ENCODE measurements around the gene OR2T8. TPM values are rescaled to one million over a fixed set of nuclear protein-coding genes. Genes with fewer than 3 reads are reported as not detected.

The OR2T8 gene
- not detected for total RNA-seq
- polyA plus RNA-seq = not detected

GRCh38 chr1:247919952-247920351 is at the start of gene OR2T8:
Gene OR2T8, plus strand, starts transcription at chr1:247920252. Its CDS starts 766 bp downstream, at chr1:247921018.
- peaks cover 0 to 2% (median 0%) of the 10 kb centered on the region in 5 donors for H3K9me3 Mint-ChIP-seq
- no peaks in the 10 kb centered on the region for H3K9me3 ChIP-seq (ENCODE audit: low read length)
- no peak for DNase-seq
- H3K27me3 ChIP-seq (ENCODE audit: insufficient read depth, low read length, poor library complexity, severe bottlenecking) = no peaks in the 10 kb centered on the region
- H3K4me1 Mint-ChIP-seq = no peaks in the 10 kb centered on the region
- H3K27me3 Mint-ChIP-seq = peaks cover 0 to 4% of the 10 kb centered on the region in 2 donors
- POLR2A ChIA-PET = no interaction called here
- H3K4me3 ChIP-seq (ENCODE audit: low read length) = no peak within 1 kb of the TSS
- no peak within 1 kb of the TSS for H3K27ac ChIP-seq (ENCODE audit: low read depth, low read length)
- CTCF ChIA-PET = no interaction called here
- no peak within 1 kb of the TSS for H3K27ac Mint-ChIP-seq
- H3K36me3 Mint-ChIP-seq = no peaks in the 10 kb centered on the region
- no peaks in the 10 kb centered on the region for H3K36me3 ChIP-seq (ENCODE audit: insufficient read depth, low read length)
- no peak within 1 kb of the TSS for H3K4me3 Mint-ChIP-seq
- no peaks in the 10 kb centered on the region for H3K4me1 ChIP-seq (ENCODE audit: insufficient read depth, low read length)

GRCh38 chr1:247883346-247883745 is 36.7 kb upstream of the OR2T8 start:
- CTCF ChIA-PET = no interaction called here
- Mint-ChIP-seq H3K4me3 (no peak overlapping the region), H3K27ac (no peak overlapping the region), H3K27me3 (no peaks in the 10 kb centered on the region), H3K4me1 (no peaks in the 10 kb centered on the region), H3K9me3 (peaks cover 0 to 4% (median 0%) of the 10 kb centered on the region in 5 donors), H3K36me3 (no peaks in the 10 kb centered on the region)
- POLR2A ChIA-PET = no interaction called here
- Histone ChIP-seq H3K4me3 (ENCODE audit: low read length) (no peak overlapping the region), H3K27me3 (ENCODE audit: insufficient read depth, low read length, poor library complexity, severe bottlenecking) (no peaks in the 10 kb centered on the region), H3K4me1 (ENCODE audit: insufficient read depth, low read length) (no peaks in the 10 kb centered on the region), H3K36me3 (ENCODE audit: insufficient read depth, low read length) (no peaks in the 10 kb centered on the region), H3K27ac (ENCODE audit: low read depth, low read length) (no peak overlapping the region), H3K9me3 (ENCODE audit: low read length) (no peaks in the 10 kb centered on the region)
- DNase-seq = no peak

GRCh38 chr1:247884797-247885413 is 35.1 kb upstream of the OR2T8 start:
- Histone ChIP-seq H3K4me1 (ENCODE audit: insufficient read depth, low read length) (no peaks in the 10 kb centered on the region), H3K4me3 (ENCODE audit: low read length) (no peak overlapping the region), H3K27me3 (ENCODE audit: insufficient read depth, low read length, poor library complexity, severe bottlenecking) (no peaks in the 10 kb centered on the region), H3K9me3 (ENCODE audit: low read length) (no peaks in the 10 kb centered on the region), H3K36me3 (ENCODE audit: insufficient read depth, low read length) (no peaks in the 10 kb centered on the region), H3K27ac (ENCODE audit: low read depth, low read length) (no peak overlapping the region)
- no peak overlapping the region for H3K4me3 Mint-ChIP-seq
- ChIA-PET POLR2A (no interaction called here), CTCF (no interaction called here)
- no peak overlapping the region for H3K27ac Mint-ChIP-seq
- no peak for DNase-seq
- no peaks in the 10 kb centered on the region for H3K27me3 Mint-ChIP-seq
- no peaks in the 10 kb centered on the region for H3K4me1 Mint-ChIP-seq
- H3K36me3 Mint-ChIP-seq = no peaks in the 10 kb centered on the region
- H3K9me3 Mint-ChIP-seq = peaks cover 0 to 2% (median 0%) of the 10 kb centered on the region in 5 donors

- Histone ChIP-seq H3K4me3 (ENCODE audit: low read length) (no peak within 1 kb of the TSS), H3K27me3 (ENCODE audit: insufficient read depth, low read length, poor library complexity, severe bottlenecking) (no peaks in the 10 kb centered on the region), H3K27ac (ENCODE audit: low read depth, low read length) (no peak within 1 kb of the TSS), H3K36me3 (ENCODE audit: insufficient read depth, low read length) (no peaks in the 10 kb centered on the region), H3K4me1 (ENCODE audit: insufficient read depth, low read length) (no peaks in the 10 kb centered on the region), H3K9me3 (ENCODE audit: low read length) (no peaks in the 10 kb centered on the region)
- ChIA-PET CTCF (no interaction called here), POLR2A (no interaction called here)
- Mint-ChIP-seq H3K9me3 (peaks cover 0 to 11% (median 2%) of the 10 kb centered on the region in 5 donors), H3K4me3 (no peak within 1 kb of the TSS), H3K27ac (no peak within 1 kb of the TSS), H3K4me1 (no peaks in the 10 kb centered on the region), H3K27me3 (no peaks in the 10 kb centered on the region), H3K36me3 (peaks cover 0 to 2% (median 0%) of the 10 kb centered on the region in 3 donors)
- DNase-seq = no peak
Measured at GRCh38 chr1:247895163-247895637, 24.9 kb upstream of the OR2T8 start, which contains the start of gene OR2W3. Gene OR2W3, plus strand, starts transcription at chr1:247895587. Its CDS starts 0 bp downstream, at chr1:247895587.

- no peak for DNase-seq
- ChIA-PET CTCF (no interaction called here), POLR2A (no interaction called here)
- Mint-ChIP-seq H3K27ac (no peak overlapping the region), H3K27me3 (no peaks in the 10 kb centered on the region), H3K9me3 (peaks cover 0 to 11% (median 2%) of the 10 kb centered on the region in 5 donors), H3K4me1 (no peaks in the 10 kb centered on the region), H3K4me3 (no peak overlapping the region), H3K36me3 (peaks cover 0 to 2% (median 0%) of the 10 kb centered on the region in 3 donors)
- no peak overlapping the region for H3K4me3 ChIP-seq (ENCODE audit: low read length)
- no peak overlapping the region for H3K27ac ChIP-seq (ENCODE audit: low read depth, low read length)
- H3K36me3 ChIP-seq (ENCODE audit: insufficient read depth, low read length) = no peaks in the 10 kb centered on the region
- no peaks in the 10 kb centered on the region for H3K9me3 ChIP-seq (ENCODE audit: low read length)
- H3K4me1 ChIP-seq (ENCODE audit: insufficient read depth, low read length) = no peaks in the 10 kb centered on the region
- no peaks in the 10 kb centered on the region for H3K27me3 ChIP-seq (ENCODE audit: insufficient read depth, low read length, poor library complexity, severe bottlenecking)
Measured at GRCh38 chr1:247895976-247896375, 24.1 kb upstream of the OR2T8 start.

- peaks cover 2 to 16% (median 12%) of the 10 kb centered on the region in 5 donors for H3K9me3 Mint-ChIP-seq
- H3K4me1 ChIP-seq (ENCODE audit: insufficient read depth, low read length) = no peaks in the 10 kb centered on the region
- DNase-seq = no peak
- no peaks in the 10 kb centered on the region for H3K9me3 ChIP-seq (ENCODE audit: low read length)
- H3K4me3 Mint-ChIP-seq = peak overlapping the region in 1 of 7 donors; percentile 10
- CTCF ChIA-PET = no interaction called here
- peaks cover 0 to 3% (median 2%) of the 10 kb centered on the region in 3 donors for H3K36me3 Mint-ChIP-seq
- POLR2A ChIA-PET = no interaction called here
- H3K4me3 ChIP-seq (ENCODE audit: low read length) = no peak overlapping the region
- H3K27me3 Mint-ChIP-seq = no peaks in the 10 kb centered on the region
- no peaks in the 10 kb centered on the region for H3K36me3 ChIP-seq (ENCODE audit: insufficient read depth, low read length)
- H3K4me1 Mint-ChIP-seq = peaks cover 19 to 30% (median 25%) of the 10 kb centered on the region in 3 donors
- peak overlapping the region in 2 of 8 donors; percentile 41 to 66 for H3K27ac Mint-ChIP-seq
- no peak overlapping the region for H3K27ac ChIP-seq (ENCODE audit: low read depth, low read length)
- H3K27me3 ChIP-seq (ENCODE audit: insufficient read depth, low read length, poor library complexity, severe bottlenecking) = no peaks in the 10 kb centered on the region
Measured at GRCh38 chr1:247904122-247904521, 15.9 kb upstream of the OR2T8 start.

- Histone ChIP-seq H3K4me3 (ENCODE audit: low read length) (no peak overlapping the region), H3K9me3 (ENCODE audit: low read length) (no peaks in the 10 kb centered on the region), H3K27me3 (ENCODE audit: insufficient read depth, low read length, poor library complexity, severe bottlenecking) (no peaks in the 10 kb centered on the region), H3K27ac (ENCODE audit: low read depth, low read length) (no peak overlapping the region), H3K36me3 (ENCODE audit: insufficient read depth, low read length) (no peaks in the 10 kb centered on the region), H3K4me1 (ENCODE audit: insufficient read depth, low read length) (no peaks in the 10 kb centered on the region)
- H3K9me3 Mint-ChIP-seq = peaks cover 2 to 17% (median 12%) of the 10 kb centered on the region in 5 donors
- H3K27me3 Mint-ChIP-seq = no peaks in the 10 kb centered on the region
- peak overlapping the region in 2 of 8 donors; percentile 83 to 84 for H3K27ac Mint-ChIP-seq
- peak overlapping the region in 5 of 7 donors; percentile 29 to 55 (median 39) for H3K4me3 Mint-ChIP-seq
- CTCF ChIA-PET = no interaction called here
- POLR2A ChIA-PET = no interaction called here
- no peak for DNase-seq
- peaks cover 0 to 3% (median 2%) of the 10 kb centered on the region in 3 donors for H3K36me3 Mint-ChIP-seq
- H3K4me1 Mint-ChIP-seq = peaks cover 19 to 30% (median 25%) of the 10 kb centered on the region in 3 donors
Measured at GRCh38 chr1:247905181-247905580, 14.9 kb upstream of the OR2T8 start.

GRCh38 chr1:247905910-247906503 is 14.0 kb upstream of the OR2T8 start:
- Histone ChIP-seq H3K4me3 (ENCODE audit: low read length) (peak overlapping the region; percentile 42), H3K9me3 (ENCODE audit: low read length) (no peaks in the 10 kb centered on the region), H3K27ac (ENCODE audit: low read depth, low read length) (peak overlapping the region; percentile 9), H3K27me3 (ENCODE audit: insufficient read depth, low read length, poor library complexity, severe bottlenecking) (no peaks in the 10 kb centered on the region), H3K4me1 (ENCODE audit: insufficient read depth, low read length) (no peaks in the 10 kb centered on the region), H3K36me3 (ENCODE audit: insufficient read depth, low read length) (no peaks in the 10 kb centered on the region)
- Mint-ChIP-seq H3K36me3 (peaks cover 0 to 3% (median 2%) of the 10 kb centered on the region in 3 donors), H3K27me3 (no peaks in the 10 kb centered on the region), H3K4me1 (peaks cover 19 to 30% (median 25%) of the 10 kb centered on the region in 3 donors), H3K4me3 (peak overlapping the region; percentile 78 to 93 (median 85)), H3K9me3 (peaks cover 2 to 17% (median 12%) of the 10 kb centered on the region in 5 donors), H3K27ac (peak overlapping the region in 6 of 8 donors; percentile 37 to 93 (median 86))
- POLR2A ChIA-PET = no interaction called here
- CTCF ChIA-PET = no interaction called here
- no peak for DNase-seq

All from CD8-positive, alpha-beta memory T cell (primary cell).